HG02870 (cell line): ENCODE data around the gene PNLDC1.
"Not testable (repeated sequence)": the region's sequence is repeated elsewhere in the genome, so short reads cannot be mapped to it uniquely, and the experiment has no call there.

Experiments
- ATAC-seq: cut with Tn5 transposase; IDR thresholded peaks from one replicate; pipeline ENCODE4 v1.9.1; 2021; ENCODE audit warnings: mild to moderate bottlenecking, moderate library complexity; ENCODE audit not compliant: unreplicated experiment

Gene PNLDC1

DNA sequence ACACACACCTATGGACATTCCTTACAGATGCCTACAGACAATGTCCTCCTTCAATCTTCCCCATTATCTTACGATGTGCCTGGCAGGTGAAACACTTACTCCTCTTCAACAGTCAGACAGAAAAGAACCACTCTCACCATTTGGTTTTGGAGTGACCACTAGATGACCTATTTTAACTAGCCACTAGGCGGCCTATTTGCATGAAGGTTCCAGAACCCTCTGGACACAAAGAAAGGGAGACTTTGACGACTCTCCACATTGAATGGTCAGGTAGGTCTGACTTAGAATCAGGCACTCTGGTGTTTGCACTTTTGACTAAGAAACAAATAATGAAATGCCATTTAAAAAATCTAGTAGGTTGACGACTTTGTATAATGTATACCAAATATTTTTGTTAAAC, 42.0 kb downstream of the PNLDC1 start:
- no peak for ATAC-seq

DNA sequence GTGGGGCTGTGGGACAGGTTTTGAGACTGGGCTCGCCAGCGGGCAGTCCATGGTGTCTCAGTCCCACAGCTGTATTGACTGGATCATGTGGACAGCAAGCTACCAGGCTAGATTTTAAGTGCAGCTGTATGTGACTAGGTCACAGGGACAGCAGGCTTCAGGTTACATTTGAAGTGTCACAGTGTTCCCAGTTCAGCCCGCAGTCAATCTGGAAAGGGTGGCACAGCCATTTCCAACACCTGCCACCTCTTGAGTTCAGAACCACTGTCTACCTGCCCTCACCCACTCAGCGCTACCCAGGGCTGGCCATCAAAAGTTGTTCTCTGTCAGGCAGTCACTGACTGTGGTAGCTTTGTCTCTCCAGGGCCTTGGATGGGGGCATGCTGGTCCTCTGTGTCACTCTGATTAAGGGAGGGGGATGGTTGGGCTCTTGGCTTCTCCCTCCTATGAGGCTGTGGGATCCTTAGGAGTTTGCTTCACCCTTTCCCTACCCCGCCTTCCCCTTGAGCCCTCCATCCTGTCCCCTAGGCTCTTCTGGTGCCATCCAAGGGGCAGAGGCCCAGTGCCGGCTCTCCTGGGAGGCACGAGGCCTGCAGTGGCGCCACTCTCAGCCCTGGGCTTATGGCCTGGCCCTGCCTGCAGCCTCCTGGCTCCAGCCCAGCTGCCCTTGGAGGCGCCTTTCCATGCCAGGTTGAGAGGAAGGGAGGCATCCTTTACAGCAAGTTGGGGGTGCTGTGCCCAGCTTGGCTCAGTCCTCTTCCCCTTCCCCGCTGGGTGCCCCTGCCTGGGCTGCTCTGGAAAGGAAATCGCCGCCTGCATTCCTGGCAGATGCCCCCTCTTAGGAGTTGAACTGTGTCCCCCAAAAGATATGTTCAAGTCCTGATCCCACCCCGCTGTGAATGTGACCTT, 44.9 kb downstream of the PNLDC1 start:
- no peak for ATAC-seq

DNA sequence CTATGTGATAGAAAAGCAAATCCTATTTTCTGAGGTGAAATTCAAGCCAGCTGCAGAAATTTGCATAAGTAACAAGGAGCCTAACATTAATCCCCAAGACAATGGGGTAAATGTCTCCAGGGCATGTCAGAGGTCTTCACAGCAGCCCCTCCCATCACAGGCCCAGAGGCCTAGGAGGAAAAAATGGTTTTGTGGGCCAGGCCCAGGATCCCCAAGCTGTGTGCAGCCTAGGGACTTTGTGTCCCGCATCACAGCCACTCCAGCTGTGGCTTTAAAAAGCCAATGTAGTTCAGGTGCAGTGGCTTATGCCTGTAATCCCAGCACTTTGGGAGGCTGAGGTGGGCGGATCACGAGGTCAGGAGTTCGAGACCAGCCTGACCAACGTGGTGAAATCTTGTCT, 48.5 kb downstream of the PNLDC1 start:
- not testable (repeated sequence) for ATAC-seq

DNA sequence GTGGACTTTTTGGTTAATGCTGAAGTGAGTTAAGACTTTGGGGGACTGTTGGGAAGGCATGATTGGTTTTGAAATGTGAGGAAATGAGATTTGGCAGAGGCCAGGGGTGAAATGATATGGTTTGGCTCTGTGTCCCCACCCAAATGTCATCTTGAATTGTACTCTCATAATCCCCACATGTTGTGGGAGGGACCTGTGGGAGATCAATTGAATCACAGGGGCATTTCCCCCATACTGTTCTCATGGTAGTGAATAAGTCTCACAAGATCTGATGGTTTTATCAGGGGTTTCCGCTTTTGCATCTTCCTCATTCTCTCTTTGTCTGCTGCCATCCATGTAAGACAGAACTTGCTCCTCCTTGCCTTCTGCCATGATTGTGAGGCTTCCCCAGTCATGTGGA, 49.8 kb downstream of the PNLDC1 start:
- not testable (repeated sequence) for ATAC-seq

DNA sequence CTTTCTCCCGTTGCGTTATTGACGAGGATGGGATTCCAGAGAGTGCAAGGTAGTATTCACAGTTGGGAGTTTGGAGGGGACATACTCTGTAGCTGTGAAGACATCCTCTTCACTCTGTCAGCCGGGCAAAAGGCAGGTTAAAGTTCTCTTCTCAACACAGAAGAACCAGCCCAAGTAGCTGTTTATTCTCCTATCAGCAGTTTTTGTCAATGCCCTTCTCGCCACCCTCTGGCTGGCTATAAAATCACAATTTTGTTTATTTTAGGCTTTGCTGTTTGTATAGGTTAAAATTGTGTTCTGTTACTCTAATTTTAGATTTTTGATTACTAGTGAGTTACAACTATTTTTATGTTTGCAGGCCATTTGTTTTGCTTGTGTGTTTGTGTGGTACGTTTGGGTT, 52.8 kb downstream of the PNLDC1 start:
- ATAC-seq: no peak

DNA sequence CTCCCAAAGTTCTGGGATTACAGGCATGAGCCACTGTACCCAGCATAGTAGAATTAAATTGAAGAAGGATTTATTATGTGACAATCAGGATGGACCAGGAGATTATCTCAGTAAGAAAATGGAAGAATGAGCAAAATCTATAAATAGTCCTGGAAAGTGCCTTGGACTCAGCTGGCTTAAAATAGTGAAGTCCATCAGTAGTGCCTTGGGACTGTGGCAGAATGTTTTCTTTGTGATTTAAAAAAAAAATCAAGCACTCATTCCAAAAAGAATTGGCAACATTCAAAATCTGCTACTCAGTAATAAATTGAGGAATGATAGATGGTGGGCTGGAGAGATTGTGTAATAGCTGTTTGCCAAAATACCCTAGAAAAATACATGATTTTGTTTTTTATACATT, 53.7 kb downstream of the PNLDC1 start:
- no peak for ATAC-seq

DNA sequence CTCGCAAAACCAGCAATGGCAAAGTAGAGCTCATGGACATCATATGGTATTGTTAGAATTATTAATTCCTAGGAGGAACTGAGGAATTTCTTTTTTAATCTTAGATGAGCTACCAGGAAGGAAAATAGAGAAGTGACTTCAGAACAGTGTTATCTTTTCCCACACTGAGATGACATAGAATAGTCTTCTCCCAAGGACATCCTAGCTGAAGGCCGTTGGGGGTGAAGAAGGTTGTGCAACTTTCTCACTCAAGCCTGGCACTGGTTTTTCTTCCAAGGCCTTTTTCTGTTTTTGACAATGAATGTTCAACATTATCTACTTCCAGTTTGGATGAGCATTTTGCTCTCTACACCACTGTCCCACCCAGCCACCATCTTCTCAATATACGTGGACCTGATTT, 54.9 kb downstream of the PNLDC1 start:
- no peak for ATAC-seq

DNA sequence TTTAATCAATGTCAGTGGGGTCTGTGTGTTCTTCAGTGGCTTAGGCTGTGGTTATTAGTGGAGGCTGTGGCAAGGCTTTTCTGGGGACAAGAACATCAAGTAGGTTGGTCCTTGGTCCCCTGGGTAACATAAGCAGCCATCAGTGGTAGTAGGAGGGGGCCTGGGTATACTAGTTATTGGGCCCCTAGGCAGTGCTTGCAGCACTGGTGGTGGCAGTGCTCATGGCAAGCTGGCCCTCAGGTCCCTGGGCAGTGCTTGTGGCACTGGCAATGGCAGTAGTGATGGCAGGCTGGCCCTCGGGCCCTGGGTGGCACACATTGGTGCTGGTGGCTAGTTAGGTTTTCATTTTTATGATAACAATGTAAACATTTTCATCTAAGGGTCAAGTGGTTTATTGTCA, 58.2 kb downstream of the PNLDC1 start:
- ATAC-seq: no peak

DNA sequence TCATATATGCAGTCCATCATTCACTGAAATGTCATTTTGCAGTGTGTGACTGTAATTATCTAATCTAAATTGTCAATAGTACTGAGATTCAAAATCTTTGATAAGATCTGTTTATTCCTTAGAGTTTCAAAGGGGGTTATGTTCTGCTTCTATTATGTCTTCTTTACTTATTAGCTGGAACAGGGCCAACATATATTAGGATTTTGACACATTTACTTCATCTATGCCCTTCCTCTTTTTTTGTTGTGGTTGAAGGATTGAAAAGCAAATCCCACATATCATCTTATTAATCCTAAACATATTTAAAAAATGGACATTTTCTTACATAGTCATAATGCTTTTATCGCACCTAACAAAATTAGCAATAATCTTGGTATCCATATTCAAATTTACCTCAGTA, 60.4 kb downstream of the PNLDC1 start:
- ATAC-seq: no peak

DNA sequence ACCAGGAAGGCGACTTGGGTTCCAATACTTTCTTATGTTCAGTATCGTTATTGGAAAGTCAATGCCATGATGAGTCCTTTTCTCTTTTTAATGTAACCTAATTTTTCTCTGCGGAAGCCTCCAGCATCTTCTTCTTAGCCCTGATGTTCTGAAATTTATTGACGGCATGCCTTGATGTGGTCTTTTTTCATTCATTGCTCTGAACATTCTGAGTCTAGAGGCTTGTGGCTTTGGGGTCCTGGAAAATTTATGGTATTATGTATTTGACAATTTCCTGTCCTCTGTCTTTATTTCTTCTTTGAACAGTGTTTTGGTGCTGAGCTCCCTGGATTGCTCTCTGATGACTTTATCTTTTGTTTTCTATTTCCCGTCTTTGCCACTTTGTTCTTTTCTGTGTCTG, 62.0 kb downstream of the PNLDC1 start:
- ATAC-seq: no peak

DNA sequence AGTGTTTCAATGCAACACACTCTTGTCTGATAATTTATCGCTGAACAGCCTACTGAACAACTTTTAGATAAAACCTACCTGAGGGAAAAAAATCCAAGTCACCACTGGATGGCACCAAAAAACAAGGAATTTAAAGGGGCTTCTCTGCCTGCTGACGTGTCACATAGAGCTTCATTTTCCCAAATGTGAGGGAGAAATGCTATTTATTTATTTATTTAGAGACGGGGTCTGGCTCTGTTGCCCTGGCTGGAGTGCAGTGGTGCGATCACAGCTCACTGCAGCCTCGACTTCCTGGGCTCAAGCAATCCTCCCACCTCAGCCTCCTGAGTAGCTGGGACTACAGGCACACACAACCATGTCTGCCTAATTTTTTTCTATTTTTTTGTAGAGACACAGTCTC, 63.3 kb downstream of the PNLDC1 start:
- ATAC-seq: not testable (repeated sequence)

DNA sequence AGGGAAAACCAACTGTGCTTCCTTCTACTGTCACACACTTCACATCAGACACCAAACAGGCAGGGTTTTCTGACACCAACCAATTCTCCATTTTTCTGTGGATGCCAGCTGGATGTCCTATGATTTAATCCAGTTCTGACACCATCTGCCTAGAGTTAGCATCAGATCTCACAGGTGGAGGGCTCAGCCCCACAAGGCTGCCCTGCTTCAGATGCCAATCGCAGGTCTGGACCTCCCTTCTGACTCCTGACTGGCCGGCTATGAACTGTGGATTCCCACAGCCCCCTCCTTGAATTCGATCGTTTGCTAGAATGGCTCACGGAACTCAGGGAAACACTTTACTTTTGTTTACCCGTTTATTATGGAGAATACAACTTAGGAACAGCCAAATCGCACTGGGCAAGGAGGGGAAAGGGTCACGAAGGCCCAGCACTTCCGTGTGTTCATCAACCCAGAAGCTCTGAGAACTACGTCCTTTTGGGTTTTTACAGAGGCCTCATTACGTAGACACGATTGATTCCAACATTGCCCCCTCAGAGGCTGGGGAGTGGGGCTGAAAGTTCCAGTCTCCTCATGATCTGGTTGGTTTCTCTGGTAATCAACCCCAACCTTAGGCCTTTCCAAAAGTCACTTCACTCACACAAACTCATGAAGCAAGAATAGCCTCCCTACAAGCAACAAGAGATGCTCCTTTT, 65.3 kb downstream of the PNLDC1 start:
- no peak for ATAC-seq

DNA sequence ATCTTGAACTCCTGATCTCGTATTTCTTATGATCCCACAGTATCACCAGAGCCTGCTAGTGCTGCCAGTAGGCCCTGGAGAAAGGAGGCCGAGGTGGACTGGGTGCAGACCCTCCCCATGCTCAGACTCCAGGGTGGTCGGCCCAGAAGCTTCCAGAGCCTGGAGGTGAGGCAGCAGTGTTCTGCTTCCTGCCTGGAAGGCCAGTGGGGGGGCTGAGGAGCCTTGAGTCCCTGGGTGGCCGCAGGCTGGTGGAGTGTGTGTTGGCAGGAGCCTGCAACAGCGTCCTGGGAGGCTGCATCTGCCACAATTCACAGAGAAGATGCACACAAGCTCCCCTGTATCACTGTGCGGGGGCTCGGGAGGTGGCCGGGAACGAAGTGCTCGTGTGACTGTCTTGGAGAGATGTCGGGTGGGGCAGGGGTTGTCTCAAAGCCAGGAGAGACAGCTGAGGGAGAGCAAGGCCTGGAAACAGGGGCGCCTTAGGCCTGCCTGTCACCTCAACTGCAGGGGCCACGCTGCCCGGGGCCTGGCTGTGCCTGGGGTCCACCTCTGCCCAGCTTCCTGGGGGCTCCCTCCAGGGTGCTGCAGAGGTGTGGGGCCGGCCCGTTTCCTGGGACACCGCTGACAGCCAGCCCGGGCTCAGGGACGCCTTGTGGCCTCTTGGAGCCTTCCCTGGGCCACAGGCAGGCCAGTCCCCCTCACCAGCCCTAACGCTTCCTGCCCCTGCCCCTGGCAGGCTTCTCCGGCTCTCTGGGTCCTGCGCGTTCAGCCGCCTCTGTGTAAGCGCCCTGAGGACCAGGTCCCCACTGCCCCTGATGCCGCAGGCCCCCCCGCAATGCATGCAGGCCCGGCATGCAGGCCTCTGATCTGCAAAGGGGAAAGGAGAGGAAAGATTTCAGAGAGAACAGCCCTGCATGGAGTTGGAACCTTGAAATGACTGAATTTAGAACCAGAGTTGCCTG, 66.5 kb downstream of the PNLDC1 start:
- ATAC-seq: no peak
